Stomach (tissue), 4 donors: ENCODE data around the gene PRLH.

Experiments
- CTCF ChIP-seq, 7 experiments: fragments of 450-650 bp in 4 of 7; fragments of 200-600 bp in 3 of 7; sonication (generic) in 3 of 7; IDR thresholded peaks; one replicate each; pipeline ENCODE4 v1.5.1; 2016 to 2019; ENCODE audit warnings: antibody characterized with exemption in 7 of 7, control low read depth in 2 of 7, mild to moderate bottlenecking in 1 of 7
- POLR2A ChIP-seq, 4 donors: fragments of 450-650 bp; IDR thresholded peaks; one replicate each; pipeline ENCODE4 v1.6.1; 2016; ENCODE audit warnings: antibody characterized with exemption in 4 of 4, control low read depth in 2 of 4, mild to moderate bottlenecking in 1 of 4, moderate library complexity in 1 of 4

GRCh38 chr2:237566401-237567235 lies at the start of gene PRLH:
- no peak for TF ChIP-seq CTCF (IDR thresholded peaks at IDR 0.05)
- TF ChIP-seq POLR2A (IDR thresholded peaks at IDR 0.05), result no peak
